H1 (cell line): ENCODE results near the gene PPP1R18. TPM values are rescaled to one million over a fixed set of nuclear protein-coding genes. Genes with fewer than 3 reads are reported as not detected.

ENCODE experiments used
- ASH2L ChIP-seq: fragments of 200-600, 300-600 bp; sonication (generic); IDR thresholded peaks from one replicate; pipeline ENCODE4 v1.7.1; 2017; ENCODE audit warnings: low read length
- BACH1 ChIP-seq: IDR thresholded peaks from 2 replicates; pipeline ENCODE4 v1.6.1; 2012; ENCODE audit warnings: low read length, improper control_type of control experiment
- BRCA1 ChIP-seq: IDR thresholded peaks from 2 replicates; pipeline ENCODE4 v1.6.1; 2012; ENCODE audit warnings: low read depth, low read length, improper control_type of control experiment
- CBX5 ChIP-seq: fragments of 300-800, 300-1000 bp; sonication (generic); IDR thresholded peaks from 2 replicates; pipeline ENCODE4 v1.7.1; 2016; ENCODE audit warnings: antibody characterized with exemption, low read length, low read depth
- CTBP2 ChIP-seq: IDR thresholded peaks from 2 replicates; pipeline ENCODE4 v1.7.0; 2011; ENCODE audit warnings: borderline replicate concordance, mild to moderate bottlenecking, moderate library complexity, mixed read lengths, low read length; ENCODE audit not compliant: insufficient read depth, insufficient read length
- FOSL1 ChIP-seq: IDR thresholded peaks from 2 replicates; pipeline ENCODE4 v1.6.1; 2011; ENCODE audit warnings: mild to moderate bottlenecking, low read depth, low read length, moderate library complexity; ENCODE audit not compliant: insufficient read depth
- JUND ChIP-seq: IDR thresholded peaks from 2 replicates; pipeline ENCODE4 v1.6.1; 2011; ENCODE audit warnings: mild to moderate bottlenecking, improper control_type of control experiment, low read length
- KDM1A ChIP-seq: fragments of 200-600, 300-600 bp; sonication (generic); IDR thresholded peaks from 2 replicates; pipeline ENCODE4 v1.7.1; 2016; ENCODE audit warnings: mild to moderate bottlenecking, low read length, borderline replicate concordance
- POLR2AphosphoS5 ChIP-seq: IDR thresholded peaks from 2 replicates; pipeline ENCODE4 v1.6.1; 2011; ENCODE audit warnings: low read depth, low read length
- POU5F1 ChIP-seq: IDR thresholded peaks from 2 replicates; pipeline ENCODE4 v1.6.1; 2011; ENCODE audit warnings: low read depth, mild to moderate bottlenecking, low read length, moderate library complexity
- RBBP5 ChIP-seq: IDR thresholded peaks from 2 replicates; pipeline ENCODE4 v1.7.1; 2012; ENCODE audit warnings: low read depth, mild to moderate bottlenecking, inconsistent platforms, low read length, moderate library complexity, borderline replicate concordance
- RXRA ChIP-seq: IDR thresholded peaks from 2 replicates; pipeline ENCODE4 v1.6.1; 2011; ENCODE audit warnings: low read depth, mild to moderate bottlenecking, low read length, moderate library complexity; ENCODE audit not compliant: insufficient read depth
- SIN3A ChIP-seq, 2 experiments: IDR thresholded peaks in 1 of 2; conservative IDR thresholded peaks in 1 of 2; 2 replicates each; pipeline ENCODE4 v1.6.1; 2011 to 2012; ENCODE audit warnings: low read length in 2 of 2, improper control_type of control experiment in 1 of 2, low read depth in 1 of 2, mild to moderate bottlenecking in 1 of 2
- SIX5 ChIP-seq: IDR thresholded peaks from 2 replicates; pipeline ENCODE4 v1.6.1; 2011; ENCODE audit warnings: mild to moderate bottlenecking, low read depth, low read length
- SUZ12 ChIP-seq: fragments of 200-600 bp; sonication (generic); IDR thresholded peaks from 2 replicates; pipeline ENCODE4 v1.6.1; 2012; ENCODE audit warnings: mild to moderate bottlenecking, inconsistent platforms, low read length, moderate library complexity, mixed read lengths
- TCF12 ChIP-seq: IDR thresholded peaks from 2 replicates; pipeline ENCODE4 v1.6.1; 2011; ENCODE audit warnings: low read depth, mild to moderate bottlenecking, low read length
- YY1 ChIP-seq: IDR thresholded peaks from 2 replicates; pipeline ENCODE4 v1.6.1; 2011; ENCODE audit warnings: low read depth, mild to moderate bottlenecking, low read length
- polyA plus RNA-seq, 7 experiments: library from polyadenylated mRNA; depleted of rRNA in 3 of 7; stranded (reverse) in 5 of 7; unstranded in 2 of 7; fragments of >200 nt in 5 of 7; fragments of 200-250 nt in 2 of 7; gene quantifications; 1 replicate in 5 of 7; 2 replicates in 1 of 7; 4 replicates in 1 of 7; pipeline versions ENCODE4 v1.2.1 to v1.2.3, GENCODE V29; 2011 to 2013; ENCODE audit warnings: missing spikeins in 2 of 7, mixed read lengths in 2 of 7
- total RNA-seq: library from RNA; stranded (reverse); fragmentation: NEBNext Ultra II Directional; extraction: Animal tissue kit (Norgen Biotek cat#: 25700); gene quantifications from 2 replicates; pipeline ENCODE4 v1.2.1, GENCODE V29; 2021
- TF ChIP-seq, protein P1 (sequence below): IDR thresholded peaks from 2 replicates; pipeline ENCODE4 v1.6.1; 2012; ENCODE audit warnings: inconsistent platforms
- TF ChIP-seq, protein P2 (sequence below): IDR thresholded peaks from 2 replicates; pipeline ENCODE4 v1.6.1; 2011; ENCODE audit warnings: low read length, improper control_type of control experiment

Gene PPP1R18
- total and polyA plus RNA-seq, 2 of the 8 experiments (the other 6 are each of a cell fraction or from before 2014, with no cell fraction given) = 25.1 to 29.1 TPM

DNA sequence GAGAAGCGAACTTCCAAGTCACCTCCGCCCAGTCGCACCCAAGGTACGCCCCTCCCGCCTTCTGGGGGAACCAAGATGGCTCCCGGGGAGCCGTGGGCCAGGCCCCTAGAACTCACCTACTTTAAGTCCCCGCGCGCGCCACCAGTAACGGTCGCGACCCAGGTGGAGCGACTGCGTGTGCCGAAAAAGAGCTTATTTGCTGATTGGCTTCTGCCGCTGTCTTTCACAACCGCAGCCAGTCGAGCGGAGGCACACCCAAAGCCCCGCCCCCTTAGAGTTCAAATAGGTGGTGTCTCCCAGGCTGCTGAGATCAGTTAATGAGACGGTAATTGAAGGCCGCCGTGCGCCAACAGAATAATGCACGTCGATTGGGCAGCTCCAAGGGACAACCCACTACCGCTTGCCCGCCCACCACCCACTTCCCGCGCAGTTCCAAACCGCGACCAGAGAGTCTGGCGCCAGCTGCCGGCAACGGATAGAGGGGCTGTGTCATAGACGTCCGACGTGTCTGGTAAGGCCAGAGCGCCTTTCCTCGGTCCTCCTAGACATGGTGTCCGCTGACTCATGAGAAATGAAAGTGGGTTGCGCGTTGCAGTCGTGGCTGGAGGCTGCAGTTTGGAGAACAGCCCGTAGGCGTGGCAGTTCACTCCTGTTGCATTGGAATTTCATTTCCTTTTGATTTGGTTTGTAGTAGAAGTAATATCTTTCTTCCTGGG is 30.8 kb upstream of the PPP1R18 start, which contains the start of gene MDC1 (continued):
- TF ChIP-seq, protein P1, sequence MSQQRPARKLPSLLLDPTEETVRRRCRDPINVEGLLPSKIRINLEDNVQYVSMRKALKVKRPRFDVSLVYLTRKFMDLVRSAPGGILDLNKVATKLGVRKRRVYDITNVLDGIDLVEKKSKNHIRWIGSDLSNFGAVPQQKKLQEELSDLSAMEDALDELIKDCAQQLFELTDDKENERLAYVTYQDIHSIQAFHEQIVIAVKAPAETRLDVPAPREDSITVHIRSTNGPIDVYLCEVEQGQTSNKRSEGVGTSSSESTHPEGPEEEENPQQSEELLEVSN = peak; percentile 63; the same call in 1 of the 2 replicates
- TF ChIP-seq JUND (peak; percentile 45; the same call in 1 of the 2 replicates), POU5F1 (no peak), RBBP5 (no peak), SIX5 (no peak; the same call in 1 of the 2 replicates), POLR2AphosphoS5 (peak; percentile 99), CTBP2 (no peak), YY1 (peak; percentile 95), SIN3A (conservative IDR thresholded peaks at IDR 0.05 in 1 of 2, IDR thresholded peaks at IDR 0.05 in 1 of 2; ENCODE audit: low read depth in 1 of 2, low read length in 2 of 2) (peak; percentile 93 to 95; a peak in 3 of 4 replicates), BRCA1 (0 out of 2 replicates have a peak, but pooled peaks have one; percentile 12), ASH2L (peak; percentile 60), FOSL1 (no peak), KDM1A (no peak), BACH1 (peak; percentile 97), TCF12 (peak; percentile 92; the same call in 1 of the 2 replicates), SUZ12 (no peak), RXRA (0 out of 2 replicates have a peak, but pooled peaks have one; percentile 56), CBX5 (no peak)
- TF ChIP-seq, protein P2, sequence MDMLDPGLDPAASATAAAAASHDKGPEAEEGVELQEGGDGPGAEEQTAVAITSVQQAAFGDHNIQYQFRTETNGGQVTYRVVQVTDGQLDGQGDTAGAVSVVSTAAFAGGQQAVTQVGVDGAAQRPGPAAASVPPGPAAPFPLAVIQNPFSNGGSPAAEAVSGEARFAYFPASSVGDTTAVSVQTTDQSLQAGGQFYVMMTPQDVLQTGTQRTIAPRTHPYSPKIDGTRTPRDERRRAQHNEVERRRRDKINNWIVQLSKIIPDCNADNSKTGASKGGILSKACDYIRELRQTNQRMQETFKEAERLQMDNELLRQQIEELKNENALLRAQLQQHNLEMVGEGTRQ = no peak
